ENCODE data around the gene GMNN.
"Not testable (repeated sequence)": the region's sequence is repeated elsewhere in the genome, so short reads cannot be mapped to it uniquely, and the experiment has no call there.

The GMNN gene

GRCh38 chr6:24761193-24761835 lies 13.4 kb upstream of the GMNN start:
- no peak overlapping the region for H3K4me3 ChIP-seq (ENCODE audit: insufficient read depth, low read depth, low read length)
- H3K27ac ChIP-seq (ENCODE audit: insufficient read depth, low read depth, low read length, poor library complexity, severe bottlenecking): no peak overlapping the region
- H3K4me1 ChIP-seq (ENCODE audit: control insufficient read depth, insufficient read depth, low read length): no peaks in the 10 kb centered on the region
- no peaks in the 10 kb centered on the region for H3K36me3 ChIP-seq (ENCODE audit: control insufficient read depth, insufficient read depth, low read length)
- WGBS, 2 experiments: 89 to 90% methylated on average over 17 of the region's 17 CpGs
- H3K9me3 ChIP-seq (ENCODE audit: control insufficient read depth, low read length): no peaks in the 10 kb centered on the region
- no peaks in the 10 kb centered on the region for H3K27me3 ChIP-seq (ENCODE audit: control insufficient read depth, insufficient read depth, low read length, poor library complexity, severe bottlenecking)

GRCh38 chr6:24761851-24762250 lies 12.9 kb upstream of the GMNN start:
- Histone ChIP-seq H3K27me3 (ENCODE audit: control insufficient read depth, insufficient read depth, low read length, poor library complexity, severe bottlenecking) (no peaks in the 10 kb centered on the region), H3K4me3 (ENCODE audit: insufficient read depth, low read depth, low read length) (no peak overlapping the region), H3K9me3 (ENCODE audit: control insufficient read depth, low read length) (no peaks in the 10 kb centered on the region)

GRCh38 chr6:24763578-24763977 lies 11.2 kb upstream of the GMNN start:
- Histone ChIP-seq H3K27ac (ENCODE audit: insufficient read depth, low read depth, low read length, poor library complexity, severe bottlenecking) (no peak overlapping the region), H3K9me3 (ENCODE audit: control insufficient read depth, low read length) (no peaks in the 10 kb centered on the region), H3K4me3 (ENCODE audit: insufficient read depth, low read depth, low read length) (no peak overlapping the region), H3K27me3 (ENCODE audit: control insufficient read depth, insufficient read depth, low read length, poor library complexity, severe bottlenecking) (no peaks in the 10 kb centered on the region), H3K4me1 (ENCODE audit: control insufficient read depth, insufficient read depth, low read length) (no peaks in the 10 kb centered on the region), H3K36me3 (ENCODE audit: control insufficient read depth, insufficient read depth, low read length) (no peaks in the 10 kb centered on the region)
- WGBS, 2 experiments: 91 to 92% methylated on average over 3 of the region's 3 CpGs

More at GRCh38 chr6:24761851-24762250, 12.9 kb upstream of the GMNN start:
- H3K36me3 ChIP-seq (ENCODE audit: control insufficient read depth, insufficient read depth, low read length): no peaks in the 10 kb centered on the region
- H3K27ac ChIP-seq (ENCODE audit: insufficient read depth, low read depth, low read length, poor library complexity, severe bottlenecking): no peak overlapping the region
- no peaks in the 10 kb centered on the region for H3K4me1 ChIP-seq (ENCODE audit: control insufficient read depth, insufficient read depth, low read length)

GRCh38 chr6:24764833-24765828 lies 9.6 kb upstream of the GMNN start:
- not testable (repeated sequence) for H3K4me1 ChIP-seq (ENCODE audit: control insufficient read depth, insufficient read depth, low read length); H3K9me3 ChIP-seq (ENCODE audit: control insufficient read depth, low read length); H3K27ac ChIP-seq (ENCODE audit: insufficient read depth, low read depth, low read length, poor library complexity, severe bottlenecking); H3K36me3 ChIP-seq (ENCODE audit: control insufficient read depth, insufficient read depth, low read length); H3K4me3 ChIP-seq (ENCODE audit: insufficient read depth, low read depth, low read length); H3K27me3 ChIP-seq (ENCODE audit: control insufficient read depth, insufficient read depth, low read length, poor library complexity, severe bottlenecking)
- WGBS, 2 experiments: 94 to 95% methylated on average over 20 of the region's 20 CpGs

- H3K9me3 ChIP-seq (ENCODE audit: control insufficient read depth, low read length); H3K36me3 ChIP-seq (ENCODE audit: control insufficient read depth, insufficient read depth, low read length); H3K27ac ChIP-seq (ENCODE audit: insufficient read depth, low read depth, low read length, poor library complexity, severe bottlenecking); H3K4me3 ChIP-seq (ENCODE audit: insufficient read depth, low read depth, low read length); H3K27me3 ChIP-seq (ENCODE audit: control insufficient read depth, insufficient read depth, low read length, poor library complexity, severe bottlenecking); H3K4me1 ChIP-seq (ENCODE audit: control insufficient read depth, insufficient read depth, low read length): not testable (repeated sequence)
- 94 to 96% methylated on average over 26 of the region's 26 CpGs for WGBS, 2 experiments
These were observed 8.8 kb upstream of the GMNN start for GRCh38 chr6:24765968-24766367.

- Histone ChIP-seq H3K27me3 (ENCODE audit: control insufficient read depth, insufficient read depth, low read length, poor library complexity, severe bottlenecking) (no peaks in the 10 kb centered on the region), H3K27ac (ENCODE audit: insufficient read depth, low read depth, low read length, poor library complexity, severe bottlenecking) (no peak overlapping the region), H3K4me3 (ENCODE audit: insufficient read depth, low read depth, low read length) (no peak overlapping the region), H3K4me1 (ENCODE audit: control insufficient read depth, insufficient read depth, low read length) (no peaks in the 10 kb centered on the region), H3K36me3 (ENCODE audit: control insufficient read depth, insufficient read depth, low read length) (no peaks in the 10 kb centered on the region), H3K9me3 (ENCODE audit: control insufficient read depth, low read length) (no peaks in the 10 kb centered on the region)
- 89 to 93% methylated on average over 7 to 8 of the region's 9 CpGs for WGBS, 2 experiments
These were observed 7.9 kb upstream of the GMNN start for GRCh38 chr6:24766680-24767462.

GRCh38 chr6:24768361-24768760 lies 6.4 kb upstream of the GMNN start:
- Histone ChIP-seq H3K4me1 (ENCODE audit: control insufficient read depth, insufficient read depth, low read length) (no peaks in the 10 kb centered on the region), H3K36me3 (ENCODE audit: control insufficient read depth, insufficient read depth, low read length) (no peaks in the 10 kb centered on the region), H3K4me3 (ENCODE audit: insufficient read depth, low read depth, low read length) (no peak overlapping the region), H3K27ac (ENCODE audit: insufficient read depth, low read depth, low read length, poor library complexity, severe bottlenecking) (no peak overlapping the region), H3K9me3 (ENCODE audit: control insufficient read depth, low read length) (no peaks in the 10 kb centered on the region), H3K27me3 (ENCODE audit: control insufficient read depth, insufficient read depth, low read length, poor library complexity, severe bottlenecking) (no peaks in the 10 kb centered on the region)
- WGBS, 2 experiments: 88 to 96% methylated on average over 5 of the region's 5 CpGs

GRCh38 chr6:24775520-24776058 lies 852 bp downstream of the GMNN start:
- H3K9me3 ChIP-seq (ENCODE audit: control insufficient read depth, low read length): no peaks in the 10 kb centered on the region
- no peaks in the 10 kb centered on the region for H3K4me1 ChIP-seq (ENCODE audit: control insufficient read depth, insufficient read depth, low read length)
- no peaks in the 10 kb centered on the region for H3K27me3 ChIP-seq (ENCODE audit: control insufficient read depth, insufficient read depth, low read length, poor library complexity, severe bottlenecking)
- H3K36me3 ChIP-seq (ENCODE audit: control insufficient read depth, insufficient read depth, low read length): no peaks in the 10 kb centered on the region
- WGBS, 2 experiments: 8 to 12% methylated on average over 20 of the region's 20 CpGs
- peak overlapping the region; percentile 99 for H3K4me3 ChIP-seq (ENCODE audit: insufficient read depth, low read depth, low read length)
- peak overlapping the region; percentile 41 for H3K27ac ChIP-seq (ENCODE audit: insufficient read depth, low read depth, low read length, poor library complexity, severe bottlenecking)

GRCh38 chr6:24777227-24777626 lies 2.5 kb downstream of the GMNN start:
- H3K4me1 ChIP-seq (ENCODE audit: control insufficient read depth, insufficient read depth, low read length): no peaks in the 10 kb centered on the region
- no peak overlapping the region for H3K27ac ChIP-seq (ENCODE audit: insufficient read depth, low read depth, low read length, poor library complexity, severe bottlenecking)
- H3K4me3 ChIP-seq (ENCODE audit: insufficient read depth, low read depth, low read length): no peak overlapping the region
- peaks cover 2% of the 10 kb centered on the region for H3K36me3 ChIP-seq (ENCODE audit: control insufficient read depth, insufficient read depth, low read length)
- 100% methylated on average over 1 of the region's 1 CpG for WGBS, 2 experiments
- H3K27me3 ChIP-seq (ENCODE audit: control insufficient read depth, insufficient read depth, low read length, poor library complexity, severe bottlenecking): no peaks in the 10 kb centered on the region
- H3K9me3 ChIP-seq (ENCODE audit: control insufficient read depth, low read length): no peaks in the 10 kb centered on the region

- WGBS, 2 experiments: 93 to 100% methylated on average over 1 of the region's 1 CpG
These were observed 3.4 kb downstream of the GMNN start for GRCh38 chr6:24778121-24778520.

More at GRCh38 chr6:24778121-24778520, 3.4 kb downstream of the GMNN start:
- Histone ChIP-seq H3K4me3 (ENCODE audit: insufficient read depth, low read depth, low read length) (no peak overlapping the region), H3K36me3 (ENCODE audit: control insufficient read depth, insufficient read depth, low read length) (peaks cover 9% of the 10 kb centered on the region), H3K9me3 (ENCODE audit: control insufficient read depth, low read length) (no peaks in the 10 kb centered on the region), H3K27me3 (ENCODE audit: control insufficient read depth, insufficient read depth, low read length, poor library complexity, severe bottlenecking) (no peaks in the 10 kb centered on the region), H3K4me1 (ENCODE audit: control insufficient read depth, insufficient read depth, low read length) (no peaks in the 10 kb centered on the region), H3K27ac (ENCODE audit: insufficient read depth, low read depth, low read length, poor library complexity, severe bottlenecking) (no peak overlapping the region)

All from ectodermal cell (in vitro differentiated cells).